Hepatic stellate cell (primary cell): ENCODE measurements around the gene KIF26B.

Experiments
- DNase-seq: peaks from one replicate; pipeline ENCODE4 v3.0.0; 2011; ENCODE audit warnings: low spot score

Gene KIF26B

DNA sequence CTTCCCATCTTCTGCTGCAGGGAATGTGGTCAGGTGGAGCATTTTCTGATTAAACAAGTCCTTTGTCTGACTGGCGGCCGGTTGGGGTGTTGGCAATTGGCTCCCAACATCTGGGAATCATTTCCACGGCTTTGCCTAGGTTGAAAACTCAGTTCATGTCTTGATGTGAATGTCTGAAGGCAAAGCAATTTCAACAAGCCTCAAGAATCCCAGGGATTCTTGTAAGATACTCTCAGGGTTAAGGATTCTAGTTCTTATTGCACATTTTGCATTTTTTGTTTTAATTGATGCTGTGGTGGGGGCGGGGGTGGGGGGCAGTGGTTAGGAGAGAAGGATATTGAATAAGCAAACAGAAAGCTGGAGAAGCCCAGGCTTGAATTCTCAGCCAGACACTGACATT, 273.9 kb downstream of the KIF26B start:
- DNase-seq, result no peak

GRCh38 chr1:245431706-245432105, 276.9 kb downstream of the KIF26B start:
- no peak for DNase-seq

GRCh38 chr1:245432228-245432875, 277.6 kb downstream of the KIF26B start:
- no peak for DNase-seq

DNA sequence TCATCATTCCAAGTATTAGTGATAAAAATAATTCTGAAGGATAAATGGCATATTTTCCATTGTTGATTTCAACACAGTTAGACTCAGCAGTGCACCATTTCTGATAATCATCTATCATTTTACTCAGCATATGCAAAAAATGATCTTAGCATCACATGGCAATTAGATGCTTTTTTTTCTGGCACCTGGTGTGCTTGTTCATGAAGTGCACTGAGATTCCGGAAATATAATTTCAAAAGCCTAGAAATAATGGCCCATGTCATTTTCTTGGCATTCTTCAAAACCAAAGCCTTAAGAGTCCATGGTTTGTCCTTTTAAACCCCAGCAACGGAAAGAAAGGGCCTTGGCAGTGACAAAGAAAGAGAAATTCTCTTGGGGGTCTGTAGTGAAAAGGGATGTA, 278.8 kb downstream of the KIF26B start:
- no peak for DNase-seq

- DNase-seq, result peak; percentile 22
These were observed 279.5 kb downstream of the KIF26B start for GRCh38 chr1:245434280-245434679.

DNA sequence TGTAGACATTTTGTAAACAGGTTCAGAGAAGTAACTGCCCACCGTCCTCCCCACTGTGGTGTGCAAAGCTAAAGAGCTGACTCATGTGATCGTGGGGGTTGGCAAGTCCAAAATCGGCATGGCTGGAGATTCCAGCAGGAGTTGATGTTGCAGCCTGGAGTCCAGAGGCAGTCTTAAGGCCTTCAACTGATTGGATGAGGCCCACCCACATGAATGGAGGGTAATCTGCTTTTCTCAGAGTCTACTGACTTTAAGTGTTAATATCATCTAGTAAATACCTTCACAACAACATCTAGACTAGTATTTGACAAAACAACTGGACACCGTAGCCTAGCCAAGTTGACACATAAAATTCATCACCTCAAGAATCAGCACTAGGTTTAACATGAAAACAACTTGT, 281.6 kb downstream of the KIF26B start:
- DNase-seq, result no peak

GRCh38 chr1:245437369-245438062, 282.7 kb downstream of the KIF26B start:
- DNase-seq, result no peak

GRCh38 chr1:245440922-245441321, 286.1 kb downstream of the KIF26B start:
- DNase-seq, result no peak

- DNase-seq, result peak; percentile 22
These were observed 286.9 kb downstream of the KIF26B start for GRCh38 chr1:245441689-245442088.

GRCh38 chr1:245444147-245444828, 289.5 kb downstream of the KIF26B start:
- DNase-seq, result no peak

DNA sequence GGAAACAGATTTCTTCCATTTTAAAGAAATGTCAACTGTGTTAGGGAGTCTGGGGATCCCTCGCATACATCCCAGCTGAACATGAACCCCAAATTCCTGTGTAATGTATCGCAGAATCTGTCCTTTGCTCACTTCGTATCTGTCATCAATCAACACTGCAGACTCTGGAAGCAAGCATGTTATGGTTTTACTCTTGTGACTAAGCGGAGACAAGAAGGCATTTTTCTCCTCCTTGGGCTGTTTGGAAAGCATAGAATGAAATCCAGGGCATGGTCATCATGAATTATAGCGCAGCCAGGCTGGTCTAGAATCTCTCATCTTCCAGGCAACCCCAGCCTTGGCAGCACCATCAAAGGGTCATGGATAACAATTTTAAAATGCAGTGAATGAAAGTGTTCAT, 290.2 kb downstream of the KIF26B start:
- DNase-seq, result no peak

DNA sequence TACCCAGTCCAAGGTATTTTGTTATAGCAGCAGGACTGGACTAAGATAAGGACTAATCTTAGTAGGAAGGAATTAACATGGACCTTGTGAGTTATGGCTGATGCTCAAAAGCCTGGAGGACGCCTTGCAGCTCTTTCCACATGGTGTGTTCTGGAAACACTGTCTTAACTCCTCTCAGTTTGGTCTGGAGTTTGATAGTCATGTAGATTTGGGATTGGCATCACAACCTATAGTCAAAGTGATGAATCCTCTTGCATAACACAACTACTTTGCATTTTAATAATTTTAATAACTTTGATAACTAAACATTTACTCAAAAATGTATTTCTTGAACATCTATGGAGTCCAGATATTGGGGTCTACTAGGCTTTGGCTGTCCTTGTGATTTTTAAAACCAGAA, 293.7 kb downstream of the KIF26B start:
- DNase-seq, result no peak

DNA sequence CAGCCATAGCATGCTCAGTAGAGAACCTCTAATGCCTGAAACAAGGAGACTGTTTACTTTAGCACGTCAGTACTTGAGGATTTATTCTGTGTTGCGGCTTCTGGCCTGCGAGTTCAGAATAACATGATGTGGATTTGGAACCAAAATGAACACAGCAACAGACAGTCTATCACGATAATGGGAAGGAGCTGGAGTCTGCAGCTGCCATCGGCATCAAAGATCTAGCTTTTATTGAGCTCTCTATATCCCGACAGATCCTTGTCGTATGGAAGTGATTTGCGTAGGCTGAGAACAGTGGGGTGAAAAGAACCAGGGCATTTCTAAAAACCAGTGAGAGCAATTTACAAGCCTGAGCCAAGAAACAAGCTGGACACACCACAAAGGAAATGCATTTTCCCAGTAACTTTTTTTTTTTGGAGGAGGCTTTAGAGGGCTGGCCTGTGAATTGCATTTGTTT, 294.2 kb downstream of the KIF26B start:
- DNase-seq, result no peak

GRCh38 chr1:245453541-245453940, 298.8 kb downstream of the KIF26B start:
- DNase-seq, result no peak

GRCh38 chr1:245454051-245454450, 299.3 kb downstream of the KIF26B start:
- DNase-seq, result no peak

DNA sequence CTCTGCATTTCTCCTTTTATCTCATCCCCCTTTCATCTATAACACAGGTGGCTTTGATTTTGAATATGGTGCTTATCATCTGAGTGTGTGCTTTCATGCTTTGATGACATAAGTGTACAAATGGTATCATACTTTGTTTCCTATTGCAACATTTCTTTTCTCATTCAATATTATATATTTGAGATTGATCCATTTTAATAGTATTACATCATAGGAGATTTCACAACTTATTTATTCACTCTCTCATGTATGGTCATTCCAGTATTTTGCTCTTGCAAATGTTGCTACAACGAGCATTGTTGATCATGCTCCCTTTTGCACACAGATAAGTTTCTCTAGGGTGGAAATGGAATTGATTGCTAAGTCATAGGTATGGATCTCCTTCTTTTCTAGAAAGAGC, 302.8 kb downstream of the KIF26B start:
- no peak for DNase-seq

DNA sequence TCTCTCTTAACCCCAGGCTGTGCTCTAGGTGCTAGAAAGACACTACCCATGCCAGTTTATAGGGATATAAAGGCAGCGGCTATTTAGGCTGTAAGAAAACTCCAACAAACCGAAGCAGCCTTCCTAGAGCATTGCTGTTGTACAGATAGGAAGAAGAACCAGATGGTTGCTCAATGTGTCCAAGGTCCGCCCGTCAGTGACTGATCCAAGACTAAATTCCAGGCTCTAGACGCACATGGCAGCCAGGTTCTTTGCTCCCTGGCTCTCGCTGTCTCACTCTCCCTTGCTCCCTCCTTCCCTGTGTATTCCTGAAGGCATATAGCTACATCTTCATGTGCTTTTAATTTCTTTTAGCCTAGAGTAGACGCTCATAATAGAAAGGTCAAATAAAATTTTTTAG, 303.4 kb downstream of the KIF26B start:
- no peak for DNase-seq

DNA sequence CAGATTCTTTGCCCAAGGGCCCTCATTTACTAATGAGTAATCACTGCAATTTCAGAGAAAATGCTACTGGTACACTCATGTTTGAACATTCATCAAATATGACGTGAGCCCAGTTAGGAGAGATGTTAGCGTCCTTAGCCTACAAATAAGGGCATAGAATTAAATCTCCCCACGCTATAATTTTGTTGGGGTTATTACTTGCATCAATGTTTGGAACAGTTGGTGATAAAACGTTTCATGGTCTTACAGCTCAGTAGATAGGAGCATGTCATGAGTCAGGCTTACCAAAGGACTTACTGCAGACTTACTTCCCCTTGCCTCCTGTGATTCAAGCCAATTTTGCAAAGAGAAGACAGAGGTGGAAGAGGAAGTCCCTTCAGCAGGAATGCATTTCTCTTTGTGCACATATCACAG, 304.0 kb downstream of the KIF26B start:
- no peak for DNase-seq

DNA sequence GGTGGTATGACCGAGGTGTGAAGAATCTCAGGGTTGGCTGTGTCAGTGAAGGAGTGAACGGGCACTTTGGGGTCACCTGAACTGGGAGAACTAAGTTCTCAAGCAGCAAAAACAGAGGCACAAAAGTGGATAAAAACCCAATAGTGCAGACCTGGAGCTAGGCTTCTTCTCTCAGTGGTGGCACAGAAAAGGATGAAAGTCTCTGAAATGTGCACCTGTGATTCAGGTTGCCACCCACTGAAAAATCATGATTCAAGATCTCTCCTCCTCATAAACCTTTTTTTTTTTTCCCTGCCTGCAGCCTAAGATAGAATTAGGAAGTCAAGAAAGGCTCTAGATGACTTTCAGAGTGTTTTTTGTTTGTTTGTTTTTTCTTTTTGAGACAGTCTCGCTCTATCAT, 304.8 kb downstream of the KIF26B start:
- no peak for DNase-seq

DNA sequence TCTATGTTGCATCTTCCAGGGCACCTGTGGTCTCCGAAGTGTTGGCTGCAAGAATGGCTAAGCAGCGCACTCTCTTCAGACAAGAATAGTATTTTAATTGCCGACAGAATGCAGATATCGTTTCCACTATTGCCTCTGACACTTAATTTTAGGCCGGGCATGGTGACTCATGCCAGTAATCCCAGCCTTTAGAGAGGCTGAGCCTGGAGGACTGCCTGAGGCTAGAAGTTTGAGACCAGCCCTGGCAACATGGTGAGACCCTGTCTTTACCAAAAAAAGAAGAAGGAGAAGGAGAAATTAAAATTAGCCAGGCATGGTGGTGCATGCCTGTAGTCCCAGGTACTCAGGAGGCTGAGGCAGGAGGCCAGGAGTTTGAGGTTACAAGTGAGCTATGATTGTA, 306.9 kb downstream of the KIF26B start:
- no peak for DNase-seq

- no peak for DNase-seq
These were observed 307.4 kb downstream of the KIF26B start for GRCh38 chr1:245462161-245462560.

DNA sequence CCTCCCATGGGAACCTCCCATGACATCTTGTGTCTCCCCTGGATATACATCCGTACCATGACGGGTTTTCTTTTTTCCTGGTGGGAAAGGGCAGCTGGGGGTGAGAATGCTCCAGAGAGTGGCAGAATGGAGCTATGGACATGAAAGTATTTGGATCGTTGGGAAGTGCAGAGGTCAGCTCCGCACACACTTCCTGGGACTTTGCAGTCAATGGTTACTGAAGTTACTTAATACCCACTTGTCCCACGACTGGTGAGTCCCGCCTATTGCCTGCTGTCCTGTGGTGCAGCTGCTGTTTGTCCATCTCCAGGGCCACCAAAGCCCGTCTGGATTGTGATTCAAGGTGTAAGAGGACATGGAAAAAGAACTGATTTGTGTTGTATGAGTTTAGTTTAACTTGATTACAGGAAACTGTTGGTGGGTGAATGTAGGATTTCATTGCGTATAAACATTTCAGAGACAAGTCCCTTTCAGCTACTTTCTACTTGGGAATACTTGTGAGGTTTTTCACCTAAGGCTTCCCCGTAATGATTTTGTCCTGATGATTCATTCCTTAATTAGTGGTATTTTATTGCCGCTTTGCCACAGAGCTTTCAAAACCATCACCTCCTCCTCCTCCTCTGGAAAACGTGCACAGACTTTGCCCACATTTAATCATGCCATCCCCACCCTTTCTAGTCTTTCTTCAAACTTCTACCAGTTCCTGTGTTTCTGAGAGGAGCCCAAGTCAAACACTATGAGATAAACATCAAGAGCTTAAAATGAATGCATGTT, 308.8 kb downstream of the KIF26B start:
- no peak for DNase-seq

DNA sequence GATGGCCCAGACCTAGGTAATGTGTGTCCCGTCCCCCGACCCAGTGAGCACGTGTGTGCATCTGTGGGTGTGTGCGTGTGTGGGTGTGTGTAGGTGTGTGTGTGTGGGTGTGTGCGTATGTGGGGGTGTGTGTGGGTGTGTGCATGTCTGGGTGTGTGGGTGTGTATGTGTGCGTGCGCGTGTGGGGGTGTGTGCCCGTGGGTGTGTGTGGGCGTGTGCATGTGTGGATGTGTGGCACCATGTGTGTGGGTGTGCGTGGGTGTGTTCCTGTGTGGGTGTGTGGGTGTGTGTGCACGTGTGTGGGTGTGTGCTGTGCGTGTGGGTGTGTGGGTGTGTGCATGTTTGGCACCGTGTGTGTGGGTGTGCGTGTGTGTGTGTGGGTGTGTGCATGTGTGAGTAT, 309.5 kb downstream of the KIF26B start:
- DNase-seq, result no peak
